H1 (cell line): ENCODE measurements around the gene ELAVL1. TPM values are rescaled to one million over a fixed set of nuclear protein-coding genes. Genes with fewer than 3 reads are reported as not detected.

ENCODE experiments used
- CTCF ChIA-PET: fragments of 300-600 bp; sonication (Branson Sonifier 250); formaldehyde crosslinking; loops from one replicate; lab custom pipeline; 2021; ENCODE audit not compliant: partially characterized antibody; lab: Charles Lee
- POLR2A ChIA-PET: fragments of 300-600 bp; sonication (Branson Sonifier 250); formaldehyde crosslinking; loops from one replicate; lab custom pipeline; 2021; ENCODE audit warnings: inconsistent platforms; ENCODE audit not compliant: partially characterized antibody; lab: Charles Lee
- DNase-seq, 2 experiments: peaks; one replicate each; pipeline versions ENCODE4 v3.0.0 to v3.0.0-alpha.2; 2010 to 2022; ENCODE audit warnings: low spot score in 2 of 2, low read depth in 1 of 2, mixed read lengths in 1 of 2
- FAIRE-seq: peaks from 2 replicates; lab custom pipeline; 2011; peaks lifted over from hg19 to GRCh38; lab: Jason Lieb, UNC
- H2AFZ ChIP-seq: 2 replicates; pipeline ENCODE4 v1.8.1; 2012; ENCODE audit warnings: low read length, inconsistent platforms
- H2AK5ac ChIP-seq: 2 replicates; pipeline ENCODE4 v1.6.1; 2013; ENCODE audit warnings: low read depth, low read length
- H2BK120ac ChIP-seq: replicated peaks from 2 replicates; pipeline ENCODE3; 2013; ENCODE audit warnings: low read depth, low read length, inconsistent platforms
- H2BK12ac ChIP-seq: 2 replicates; pipeline ENCODE4 v1.6.1; 2013; ENCODE audit warnings: low read depth, low read length
- H2BK15ac ChIP-seq: 2 replicates; pipeline ENCODE4 v1.6.1; 2013; ENCODE audit warnings: low read length
- H2BK20ac ChIP-seq: 2 replicates; pipeline ENCODE4 v1.6.1; 2013; ENCODE audit warnings: low read length
- H2BK5ac ChIP-seq: 2 replicates; pipeline ENCODE4 v1.6.1; 2013; ENCODE audit warnings: low read depth, low read length
- H3K14ac ChIP-seq: 2 replicates; pipeline ENCODE4 v1.6.1; 2013; ENCODE audit warnings: inconsistent platforms; ENCODE audit not compliant: insufficient read length
- H3K18ac ChIP-seq: 2 replicates; pipeline ENCODE4 v1.6.1; 2013; ENCODE audit warnings: low read length; ENCODE audit errors: extremely low read depth
- H3K23ac ChIP-seq: 2 replicates; pipeline ENCODE4 v1.6.1; 2013; ENCODE audit warnings: inconsistent platforms; ENCODE audit not compliant: insufficient read length
- H3K23me2 ChIP-seq: 2 replicates; pipeline ENCODE4 v1.6.1; 2013; ENCODE audit warnings: low read depth, low read length
- H3K27ac ChIP-seq: 2 replicates; pipeline ENCODE4 v1.6.1; 2011; ENCODE audit warnings: low read depth, low read length, inconsistent platforms
- H3K27me3 ChIP-seq, 4 experiments: replicated peaks in 1 of 4; 1 replicate in 1 of 4; 2 replicates in 3 of 4; pipeline versions ENCODE4 v1.6.1 to v1.8.1; 2011 to 2013; ENCODE audit warnings: low read length in 3 of 4, mild to moderate bottlenecking in 3 of 4, inconsistent platforms in 2 of 4, mixed read lengths in 2 of 4, moderate library complexity in 1 of 4; ENCODE audit not compliant: control insufficient read depth in 3 of 4, insufficient read depth in 3 of 4; ENCODE audit errors: extremely low read depth in 1 of 4
- H3K36me3 ChIP-seq, 4 experiments: 2 replicates each; pipeline versions ENCODE4 v1.6.1 to v1.8.1; 2011 to 2013; ENCODE audit warnings: mild to moderate bottlenecking in 4 of 4, low read length in 3 of 4, moderate library complexity in 2 of 4, control low read depth in 1 of 4, inconsistent platforms in 1 of 4; ENCODE audit not compliant: insufficient read depth in 4 of 4, control insufficient read depth in 2 of 4
- H3K4ac ChIP-seq: replicated peaks from 2 replicates; pipeline ENCODE3; 2013; ENCODE audit warnings: low read length, low read depth, mixed read lengths, inconsistent platforms; ENCODE audit not compliant: insufficient read length
- H3K4me1 ChIP-seq, 4 experiments: replicated peaks in 1 of 4; 1 replicate in 1 of 4; 2 replicates in 3 of 4; pipeline versions ENCODE4 v1.6.1 to v1.8.1; 2011 to 2013; ENCODE audit warnings: low read length in 3 of 4, inconsistent platforms in 2 of 4, mixed read lengths in 1 of 4; ENCODE audit not compliant: insufficient read depth in 4 of 4, control insufficient read depth in 3 of 4
- H3K4me2 ChIP-seq, 2 experiments: 2 replicates each; pipeline versions ENCODE4 v1.6.1 to v1.8.1; 2011 to 2013; ENCODE audit warnings: low read depth in 2 of 2, low read length in 2 of 2, control low read depth in 1 of 2, inconsistent platforms in 1 of 2, mild to moderate bottlenecking in 1 of 2; ENCODE audit not compliant: insufficient read depth in 1 of 2
- H3K4me3 ChIP-seq, 4 experiments: fragments of 200-600, 300-600 bp in 1 of 4; sonication (generic), shearing (Covaris generic), sonication (Bioruptor Twin) in 1 of 4; 2 replicates each; pipeline versions ENCODE4 v1.5.1 to v1.8.1; 2011 to 2016; ENCODE audit warnings: low read length in 4 of 4, low read depth in 3 of 4, control low read depth in 2 of 4, inconsistent platforms in 2 of 4, mild to moderate bottlenecking in 2 of 4, mixed read lengths in 1 of 4, moderate library complexity in 1 of 4; ENCODE audit not compliant: insufficient read depth in 2 of 4; ENCODE audit errors: extremely low read depth in 1 of 4
- H3K56ac ChIP-seq: replicated peaks from 2 replicates; pipeline ENCODE3; 2013; ENCODE audit warnings: low read depth, mild to moderate bottlenecking, mixed read lengths, low read length, inconsistent platforms; ENCODE audit not compliant: insufficient read length
- H3K79me1 ChIP-seq: 2 replicates; pipeline ENCODE4 v1.6.1; 2013; ENCODE audit warnings: low read depth, low read length, control low read depth
- H3K79me2 ChIP-seq, 2 experiments: 2 replicates each; pipeline versions ENCODE4 v1.6.1 to v1.8.1; 2012 to 2013; ENCODE audit warnings: low read length in 2 of 2, mild to moderate bottlenecking in 2 of 2, inconsistent platforms in 1 of 2; ENCODE audit not compliant: insufficient read depth in 2 of 2, control insufficient read depth in 1 of 2
- H3K9ac ChIP-seq, 4 experiments: replicated peaks in 1 of 4; 1 replicate in 1 of 4; 2 replicates in 3 of 4; pipeline versions ENCODE4 v1.6.1 to v1.8.1; 2011 to 2013; ENCODE audit warnings: low read depth in 3 of 4, low read length in 3 of 4, control low read depth in 2 of 4, mild to moderate bottlenecking in 2 of 4, moderate library complexity in 2 of 4, inconsistent platforms in 1 of 4; ENCODE audit errors: extremely low read depth in 1 of 4
- H3K9me3 ChIP-seq, 2 experiments: 2 replicates each; pipeline versions ENCODE4 v1.6.1 to v1.8.1; 2012 to 2013; ENCODE audit warnings: mild to moderate bottlenecking in 2 of 2, moderate library complexity in 2 of 2, control low read depth in 1 of 2, inconsistent platforms in 1 of 2, low read depth in 1 of 2, low read length in 1 of 2, mixed read lengths in 1 of 2; ENCODE audit not compliant: insufficient read depth in 2 of 2
- H4K20me1 ChIP-seq, 2 experiments: replicated peaks in 1 of 2; 2 replicates each; pipeline versions ENCODE3 to v1.8.1; 2011 to 2013; ENCODE audit warnings: inconsistent platforms in 2 of 2, low read length in 2 of 2, mild to moderate bottlenecking in 1 of 2; ENCODE audit not compliant: insufficient read depth in 2 of 2, control insufficient read depth in 1 of 2
- H4K5ac ChIP-seq: 2 replicates; pipeline ENCODE4 v1.6.1; 2013; ENCODE audit warnings: low read length, low read depth, mixed read lengths, inconsistent platforms; ENCODE audit not compliant: insufficient read length
- H4K8ac ChIP-seq: 2 replicates; pipeline ENCODE4 v1.8.0; 2013; ENCODE audit warnings: mild to moderate bottlenecking, moderate library complexity, low read length, inconsistent platforms; ENCODE audit not compliant: insufficient read depth; ENCODE audit errors: extremely low read depth
- H4K91ac ChIP-seq: replicated peaks from 2 replicates; pipeline ENCODE3; 2013; ENCODE audit warnings: low read length, mixed read lengths, inconsistent platforms; ENCODE audit not compliant: insufficient read length
- BCL11A ChIP-seq, 2 experiments: IDR thresholded peaks; one replicate each; pipeline ENCODE4 v1.6.1; 2011; ENCODE audit warnings: low read depth in 2 of 2, low read length in 2 of 2, mild to moderate bottlenecking in 2 of 2
- CHD1 ChIP-seq: IDR thresholded peaks from 2 replicates; pipeline ENCODE4 v1.6.1; 2012; ENCODE audit warnings: low read depth, low read length, improper control_type of control experiment
- FOSL1 ChIP-seq: IDR thresholded peaks from 2 replicates; pipeline ENCODE4 v1.6.1; 2011; ENCODE audit warnings: mild to moderate bottlenecking, low read depth, low read length, moderate library complexity; ENCODE audit not compliant: insufficient read depth
- RNF2 ChIP-seq: fragments of 200-900, 300-1000 bp; sonication (generic); IDR thresholded peaks from 2 replicates; pipeline ENCODE4 v1.7.1; 2016; ENCODE audit warnings: borderline replicate concordance, low read depth, mild to moderate bottlenecking, antibody characterized with exemption, low read length; ENCODE audit not compliant: poor library complexity, severe bottlenecking; ENCODE audit errors: missing control alignments
- TEAD4 ChIP-seq: IDR thresholded peaks from 2 replicates; pipeline ENCODE4 v1.6.1; 2012; ENCODE audit warnings: low read depth, low read length, inconsistent platforms, mixed read lengths
- USF2 ChIP-seq: IDR thresholded peaks from 2 replicates; pipeline ENCODE4 v1.6.1; 2011; ENCODE audit warnings: low read length, improper control_type of control experiment
- WGBS, 2 experiments: shearing (Covaris generic) in 1 of 2; methylation state at CpG; one replicate each; pipeline versions ENCODE4 v1.1.6 to v1.1.7; 2013 to 2015; ENCODE audit warnings: low lambda C conversion rate in 2 of 2, mixed read lengths in 2 of 2, inconsistent platforms in 1 of 2, low coverage in 1 of 2, missing lambda C conversion rate in 1 of 2; ENCODE audit not compliant: insufficient replicate concordance in 2 of 2, insufficient coverage in 1 of 2, insufficient read length in 1 of 2; ENCODE audit errors: extremely low coverage in 1 of 2, missing lambda C conversion rate in 1 of 2; 5-methylcytosine and 5-hydroxymethylcytosine counted together
- polyA plus RNA-seq, 7 experiments: library from polyadenylated mRNA; depleted of rRNA in 3 of 7; stranded (reverse) in 5 of 7; unstranded in 2 of 7; fragments of >200 nt in 5 of 7; fragments of 200-250 nt in 2 of 7; gene quantifications; 1 replicate in 5 of 7; 2 replicates in 1 of 7; 4 replicates in 1 of 7; pipeline versions ENCODE4 v1.2.1 to v1.2.3, GENCODE V29; 2011 to 2013; ENCODE audit warnings: missing spikeins in 2 of 7, mixed read lengths in 2 of 7
- total RNA-seq: library from RNA; stranded (reverse); fragmentation: NEBNext Ultra II Directional; extraction: Animal tissue kit (Norgen Biotek cat#: 25700); gene quantifications from 2 replicates; pipeline ENCODE4 v1.2.1, GENCODE V29; 2021

The ELAVL1 gene
- total and polyA plus RNA-seq, 2 of the 8 experiments (the other 6 are each of a cell fraction or from before 2014, with no cell fraction given), result 56.7 to 163 TPM

- no peaks in the 10 kb centered on the region for H3K9me3 ChIP-seq
- FAIRE-seq (no peak), DNase-seq (no peak)
- no peak overlapping the region for H2BK15ac ChIP-seq
- H2BK20ac ChIP-seq, result no peak overlapping the region
- ChIA-PET CTCF (interaction anchor here (0.7 to 1.3 kb wide), 3 partner anchors 12 to 69 kb away, joined by 3 to 4 read pairs (median 3); no protein-coding TSS in a partner anchor), POLR2A (interaction anchor here (0.7 to 2.1 kb wide), 4 partner anchors 12 to 910 kb away, joined by 3 to 4 read pairs (median 4); no protein-coding TSS in a partner anchor)
- H3K4me3 ChIP-seq, result no peak overlapping the region
- no peak overlapping the region for H3K4me2 ChIP-seq
- H3K14ac ChIP-seq, result no peak overlapping the region
- peaks cover 37% of the 10 kb centered on the region for H3K79me1 ChIP-seq
- no peak overlapping the region for H4K91ac ChIP-seq
- H3K27ac ChIP-seq, result no peak overlapping the region
- H2BK12ac ChIP-seq, result no peak overlapping the region
- H2AFZ ChIP-seq, result no peak overlapping the region
- H2AK5ac ChIP-seq, result no peak overlapping the region
- no peaks in the 10 kb centered on the region for H3K23me2 ChIP-seq
- H2BK5ac ChIP-seq, result no peak overlapping the region
- no peak overlapping the region for H3K56ac ChIP-seq
- H3K18ac ChIP-seq, result no peak overlapping the region
- H3K36me3 ChIP-seq, result peaks cover 21 to 83% (median 47%) of the 10 kb centered on the region in 4 experiments
- H3K9ac ChIP-seq, result no peak overlapping the region
- peaks cover 46 to 67% of the 10 kb centered on the region in 2 experiments for H4K20me1 ChIP-seq
- H3K79me2 ChIP-seq, result peaks cover 0 to 64% of the 10 kb centered on the region in 2 experiments; a peak in 3 of 4 replicates
- H3K4me1 ChIP-seq, result no peaks in the 10 kb centered on the region
- H3K4ac ChIP-seq, result no peak overlapping the region
- no peaks in the 10 kb centered on the region for H3K27me3 ChIP-seq
- no peak overlapping the region for H2BK120ac ChIP-seq
- WGBS, 2 experiments, result 97% methylated on average over 7 of the region's 7 CpGs; no CpG with 5 or more reads in 1 of the 2 experiments
- no peak overlapping the region for H3K23ac ChIP-seq
- H4K5ac ChIP-seq, result no peak overlapping the region
- no peak overlapping the region for H4K8ac ChIP-seq
- no peak for TF ChIP-seq TEAD4
- no peak for TF ChIP-seq CHD1
- TF ChIP-seq FOSL1, result no peak
- TF ChIP-seq BCL11A (IDR thresholded peaks at IDR 0.05; ENCODE audit: low read depth in 2 of 2, low read length in 2 of 2), result no peak
- no peak for TF ChIP-seq USF2
- TF ChIP-seq RNF2, result no peak
These were observed 19.9 kb downstream of the ELAVL1 start for GRCh38 chr19:7985481-7985911.
